SK-N-SH (cell line): Measurements from ENCODE around the gene TCF19. TPM values are rescaled to one million over a fixed set of nuclear protein-coding genes. Genes with fewer than 3 reads are reported as not detected.
"Not testable (repeated sequence)": the region's sequence is repeated elsewhere in the genome, so short reads cannot be mapped to it uniquely, and the experiment has no call there.

ENCODE experiments used
- CTCF ChIA-PET: fragments of 300-600, 350-600 bp; formaldehyde crosslinking; extraction: SDS; loops from one replicate; lab custom pipeline; 2021; lab: Yijun Ruan, JAX
- POLR2A ChIA-PET: fragments of 350-600 bp; sonication (Branson Sonifier 250); formaldehyde crosslinking; extraction: SDS; loops from one replicate; lab custom pipeline; 2020; ENCODE audit warnings: antibody characterized with exemption, inconsistent platforms; lab: Yijun Ruan, JAX
- DNase-seq: peaks from one replicate; pipeline ENCODE4 v3.0.0; 2012
- H2AFZ ChIP-seq: fragments of 200-600 bp; sonication (generic); 2 replicates; pipeline ENCODE4 v1.8.1; 2016; ENCODE audit warnings: antibody characterized with exemption, mild to moderate bottlenecking, low read depth
- H3F3A ChIP-seq: fragments of 200-600 bp; sonication (generic); replicated peaks from 2 replicates; pipeline ENCODE3; 2016; ENCODE audit warnings: antibody characterized with exemption, mild to moderate bottlenecking; ENCODE audit not compliant: insufficient read depth
- H3K27ac ChIP-seq, 2 experiments: fragments of 200-500 bp in 1 of 2; fragments of 200-600 bp in 1 of 2; sonication (Bioruptor generic) in 1 of 2; sonication (generic), shearing (Covaris generic) in 1 of 2; 2 replicates each; pipeline versions ENCODE4 v1.5.1 to v1.6.1; 2014 to 2016; ENCODE audit warnings: low read depth in 2 of 2, inconsistent platforms in 1 of 2, low read length in 1 of 2, mild to moderate bottlenecking in 1 of 2, mixed read lengths in 1 of 2
- H3K27me3 ChIP-seq: fragments of 200-600 bp; sonication (generic), shearing (Covaris generic); 2 replicates; pipeline ENCODE4 v1.6.1; 2016; ENCODE audit warnings: mixed run types; ENCODE audit not compliant: insufficient read depth
- H3K36me3 ChIP-seq, 2 experiments: fragments of 200-500 bp in 1 of 2; fragments of 200-600 bp in 1 of 2; sonication (Bioruptor generic) in 1 of 2; sonication (generic) in 1 of 2; replicated peaks in 1 of 2; 2 replicates each; pipeline versions ENCODE3 to v1.5.1; 2014 to 2016; ENCODE audit warnings: low read length in 1 of 2, mild to moderate bottlenecking in 1 of 2; ENCODE audit not compliant: insufficient read depth in 2 of 2, control insufficient read depth in 1 of 2
- H3K4me1 ChIP-seq, 2 experiments: fragments of 200-500 bp in 1 of 2; fragments of 200-600 bp in 1 of 2; sonication (Bioruptor generic) in 1 of 2; sonication (generic), shearing (Covaris generic) in 1 of 2; 2 replicates each; pipeline versions ENCODE4 v1.5.1 to v1.6.1; 2014 to 2016; ENCODE audit warnings: low read depth in 1 of 2, low read length in 1 of 2, mixed run types in 1 of 2; ENCODE audit not compliant: insufficient read depth in 2 of 2, control insufficient read depth in 1 of 2
- H3K4me2 ChIP-seq: fragments of 200-600 bp; sonication (generic), shearing (Covaris generic); 2 replicates; pipeline ENCODE4 v1.6.1; 2017; ENCODE audit warnings: mixed run types
- H3K4me3 ChIP-seq, 2 experiments: fragments of 200-500 bp in 1 of 2; fragments of 200-600 bp in 1 of 2; sonication (Bioruptor generic) in 1 of 2; sonication (generic), shearing (Covaris generic) in 1 of 2; 2 replicates each; pipeline versions ENCODE4 v1.5.1 to v1.8.1; 2014 to 2016; ENCODE audit warnings: low read depth in 2 of 2, inconsistent platforms in 1 of 2, low read length in 1 of 2, mild to moderate bottlenecking in 1 of 2, mixed read lengths in 1 of 2, moderate library complexity in 1 of 2
- H3K79me2 ChIP-seq: fragments of 200-600 bp; sonication (generic); 2 replicates; pipeline ENCODE4 v1.8.1; 2017; ENCODE audit warnings: mild to moderate bottlenecking; ENCODE audit not compliant: insufficient read depth
- H3K9ac ChIP-seq: fragments of 200-600 bp; sonication (generic); 2 replicates; pipeline ENCODE4 v1.6.1; 2017; ENCODE audit warnings: mixed run types
- H3K9me2 ChIP-seq: fragments of 200-600 bp; sonication (generic); 2 replicates; pipeline ENCODE4 v1.6.1; 2017; ENCODE audit warnings: mixed run types
- H3K9me3 ChIP-seq: fragments of 200-600 bp; sonication (generic); 2 replicates; pipeline ENCODE4 v1.6.1; 2017; ENCODE audit warnings: mixed run types, mild to moderate bottlenecking, moderate library complexity
- H4K20me1 ChIP-seq: fragments of 200-600 bp; sonication (generic); 2 replicates; pipeline ENCODE4 v1.6.1; 2017; ENCODE audit warnings: mild to moderate bottlenecking, mixed run types; ENCODE audit not compliant: insufficient read depth
- CHD2 ChIP-seq: fragments of 150-350 bp; IDR thresholded peaks from 2 replicates; pipeline ENCODE4 v1.6.1; 2018; ENCODE audit warnings: low read length; ENCODE audit not compliant: partially characterized antibody
- EZH2phosphoT487 ChIP-seq: fragments of 200-600 bp; sonication (generic); IDR thresholded peaks from 2 replicates; pipeline ENCODE4 v1.6.1; 2017; ENCODE audit warnings: low read depth, mixed run types, mild to moderate bottlenecking, antibody characterized with exemption, moderate library complexity, borderline replicate concordance
- FOXM1 ChIP-seq: IDR thresholded peaks from 2 replicates; pipeline ENCODE4 v1.4.0; 2012; ENCODE audit warnings: low read depth, mild to moderate bottlenecking
- NFIC ChIP-seq: IDR thresholded peaks from 2 replicates; pipeline ENCODE4 v1.4.0; 2012; ENCODE audit warnings: borderline replicate concordance
- SMC3 ChIP-seq: IDR thresholded peaks from 2 replicates; pipeline ENCODE4 v1.6.1; 2012; ENCODE audit warnings: low read depth, low read length, improper control_type of control experiment
- TCF12 ChIP-seq: IDR thresholded peaks from 2 replicates; pipeline ENCODE4 v1.4.0; 2012
- TEAD4 ChIP-seq: IDR thresholded peaks from 2 replicates; pipeline ENCODE4 v1.4.0; 2012; ENCODE audit warnings: mild to moderate bottlenecking, borderline replicate concordance; ENCODE audit not compliant: insufficient read depth
- YY1 ChIP-seq: IDR thresholded peaks from 2 replicates; pipeline ENCODE4 v1.4.0; 2012; ENCODE audit warnings: low read depth, mild to moderate bottlenecking
- WGBS: methylation state at CpG from one replicate; pipeline ENCODE4 v1.1.6; 2017; ENCODE audit warnings: low lambda C conversion rate; 5-methylcytosine and 5-hydroxymethylcytosine counted together
- polyA plus RNA-seq, 3 experiments: library from polyadenylated mRNA; depleted of rRNA; stranded (reverse); fragments of >200 nt; gene quantifications; 2 replicates each; pipeline ENCODE4 v1.2.3, GENCODE V29; 2012

TCF19 gene
- polyA plus RNA-seq, 1 of the 3 experiments (the other 2 are of a cell fraction): 9.3 TPM

DNA sequence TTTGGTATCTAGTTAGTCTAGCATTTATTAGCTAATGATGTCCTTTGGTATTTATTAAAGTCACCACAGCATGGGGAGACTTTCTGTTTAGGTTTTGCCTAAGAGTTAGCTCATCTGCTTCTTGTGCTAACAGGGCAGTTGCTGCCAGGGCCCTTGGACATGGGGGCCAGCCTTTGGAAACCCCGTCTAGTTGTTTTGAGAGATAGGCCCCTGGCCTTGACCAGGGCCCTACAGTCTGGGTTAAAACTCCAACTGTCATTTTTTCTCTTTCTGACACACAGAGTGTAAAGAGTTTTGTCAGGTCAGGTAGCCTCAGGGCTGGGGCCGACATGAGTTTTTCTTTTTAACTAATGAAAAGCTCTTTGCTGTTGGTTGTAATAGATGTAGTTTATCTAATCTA, 24.9 kb downstream of the TCF19 start:
- not testable (repeated sequence) for H2AFZ ChIP-seq, H3K9me3 ChIP-seq, DNase-seq, H3K9ac ChIP-seq, H3K27ac ChIP-seq, H3K4me3 ChIP-seq, H3K79me2 ChIP-seq, H3K4me2 ChIP-seq, H4K20me1 ChIP-seq, H3K36me3 ChIP-seq, H3K4me1 ChIP-seq, H3K27me3 ChIP-seq, H3F3A ChIP-seq, H3K9me2 ChIP-seq
- 79% methylated on average over 2 of the region's 2 CpGs for WGBS
- POLR2A ChIA-PET: interaction anchor here (0.7 kb wide), 1 partner anchor 1468 kb away, joined by 3 read pairs; no protein-coding TSS in a partner anchor
- CTCF ChIA-PET: interaction anchor here (1.7 kb wide), 1 partner anchor 9 kb away, joined by 6 read pairs; no protein-coding TSS in a partner anchor

DNA sequence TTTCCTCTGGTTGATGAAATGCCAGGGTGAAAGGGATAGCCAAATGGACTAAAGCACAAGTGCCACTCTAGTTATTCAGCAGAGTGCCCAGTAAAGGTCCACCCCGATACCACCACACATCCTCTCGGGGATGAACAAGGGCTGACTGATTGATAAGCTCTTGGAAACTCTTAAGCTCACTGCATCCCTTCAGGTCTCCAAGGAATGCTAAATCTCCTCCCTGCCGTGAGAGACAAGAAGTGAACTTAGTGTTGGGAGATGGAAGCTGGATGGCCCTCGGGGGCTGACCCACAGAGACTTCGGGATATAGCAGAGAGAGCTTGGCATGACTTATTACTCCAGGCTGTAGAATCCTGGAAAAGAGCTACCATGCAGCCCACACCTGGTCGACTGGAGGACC, 25.5 kb downstream of the TCF19 start:
- H3K9me2 ChIP-seq, H3K4me1 ChIP-seq, CTCF ChIA-PET, H3K9me3 ChIP-seq, H3K27me3 ChIP-seq, H3K79me2 ChIP-seq, H3K27ac ChIP-seq, H3K4me2 ChIP-seq, H3F3A ChIP-seq, DNase-seq, H2AFZ ChIP-seq, H3K9ac ChIP-seq, H4K20me1 ChIP-seq, H3K36me3 ChIP-seq, H3K4me3 ChIP-seq: not testable (repeated sequence)
- POLR2A ChIA-PET: interaction anchor here (0.7 kb wide), 1 partner anchor 1468 kb away, joined by 3 read pairs; no protein-coding TSS in a partner anchor
- WGBS: 67% methylated on average over 6 of the region's 6 CpGs

DNA sequence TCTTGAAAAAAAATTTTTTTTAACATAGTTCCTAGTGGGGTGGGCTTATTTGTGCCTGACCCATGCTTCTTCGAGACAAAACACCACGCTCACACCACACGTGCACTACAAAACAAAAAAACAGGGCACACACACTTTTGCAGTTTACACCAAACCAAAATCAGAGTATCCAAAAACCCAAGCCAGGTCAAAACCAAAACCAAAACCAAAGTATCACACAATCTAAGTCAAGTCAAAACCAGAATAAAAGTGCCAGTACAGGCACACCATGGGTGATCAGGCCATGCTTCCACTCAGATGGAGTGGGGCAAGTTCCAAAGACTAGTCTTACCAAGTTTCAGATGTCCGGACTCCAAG, 27.3 kb downstream of the TCF19 start:
- POLR2A ChIA-PET, H3K4me1 ChIP-seq, H3K27me3 ChIP-seq, H3K9me2 ChIP-seq, H3K79me2 ChIP-seq, H3K27ac ChIP-seq, H2AFZ ChIP-seq, H3K9ac ChIP-seq, H4K20me1 ChIP-seq, H3K9me3 ChIP-seq, DNase-seq, H3K4me2 ChIP-seq, H3K36me3 ChIP-seq, H3K4me3 ChIP-seq, H3F3A ChIP-seq, CTCF ChIA-PET: not testable (repeated sequence)
- WGBS: 84% methylated on average over 4 of the region's 4 CpGs

GRCh38 chr6:31186052-31186734, 27.8 kb downstream of the TCF19 start:
- H4K20me1 ChIP-seq: no peaks in the 10 kb centered on the region
- 88% methylated on average over 19 of the region's 24 CpGs for WGBS
- no peaks in the 10 kb centered on the region for H3K9me2 ChIP-seq
- ChIA-PET POLR2A (no interaction called here), CTCF (interaction anchor here (1.0 kb wide), 1 partner anchor 94 kb away, joined by 4 read pairs; no protein-coding TSS in a partner anchor)
- TF ChIP-seq TEAD4: no peak
- TF ChIP-seq FOXM1: no peak
- TF ChIP-seq YY1: no peak
- no peak for TF ChIP-seq CHD2
- TF ChIP-seq EZH2phosphoT487: no peak
- TF ChIP-seq NFIC: no peak
- TF ChIP-seq TCF12: no peak
- no peak for TF ChIP-seq SMC3
- no peaks in the 10 kb centered on the region for H3K27me3 ChIP-seq
- H3K4me1 ChIP-seq: no peaks in the 10 kb centered on the region
- no peaks in the 10 kb centered on the region for H3K9me3 ChIP-seq
- H2AFZ ChIP-seq: no peak overlapping the region
- H3K9ac ChIP-seq: no peak overlapping the region
- no peak overlapping the region for H3K27ac ChIP-seq
- H3K4me3 ChIP-seq: no peak overlapping the region
- no peaks in the 10 kb centered on the region for H3F3A ChIP-seq
- no peak overlapping the region for H3K4me2 ChIP-seq
- no peaks in the 10 kb centered on the region for H3K79me2 ChIP-seq
- DNase-seq: no peak
- no peaks in the 10 kb centered on the region for H3K36me3 ChIP-seq
